NCI-H526 treated with DMSO at 0.1 percent for 48 hours (cell line): ENCODE data around the gene UXS1.

Experiments
- DNase-seq: peaks from one replicate; lab custom pipeline; 2025; lab: John Stamatoyannopoulos, UW

UXS1 gene

GRCh38 chr2:106130251-106130998 is 63.7 kb downstream of the UXS1 start:
- DNase-seq: peak; percentile 34

GRCh38 chr2:106129592-106129991 is 64.5 kb downstream of the UXS1 start:
- DNase-seq: no peak

GRCh38 chr2:106129150-106129549 is 65.0 kb downstream of the UXS1 start:
- DNase-seq: no peak

GRCh38 chr2:106127776-106128268 is 66.3 kb downstream of the UXS1 start:
- DNase-seq: no peak

- no peak for DNase-seq
Measured at GRCh38 chr2:106127282-106127771, 66.8 kb downstream of the UXS1 start.

DNA sequence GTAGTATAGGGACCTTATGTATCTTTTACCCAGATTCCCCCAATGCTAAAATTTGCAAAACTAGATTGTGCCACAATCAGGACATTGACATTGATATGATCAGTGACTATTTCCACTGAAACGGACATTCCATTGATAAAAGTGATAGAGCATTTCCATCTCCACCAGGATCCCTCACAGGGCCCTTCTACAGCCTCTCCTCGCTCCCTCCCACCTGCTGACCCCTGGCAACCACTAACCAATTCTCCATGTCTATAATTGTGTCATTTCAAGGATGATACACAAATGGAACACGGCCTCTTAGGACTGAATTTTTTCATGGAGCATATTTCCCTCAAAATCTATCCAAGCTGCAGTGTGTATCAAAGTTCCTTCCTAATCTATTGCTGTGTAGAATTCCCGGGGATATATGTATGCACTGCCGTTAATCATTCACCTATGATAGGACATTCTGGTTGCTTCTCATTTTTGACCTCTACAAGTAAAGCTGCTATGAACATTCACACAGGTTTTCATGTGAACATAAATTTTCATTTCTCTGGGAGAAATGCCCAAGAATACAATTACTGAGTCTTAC is 67.3 kb downstream of the UXS1 start:
- DNase-seq: no peak

- no peak for DNase-seq
Measured at GRCh38 chr2:106126295-106126694, 67.8 kb downstream of the UXS1 start.

- DNase-seq: no peak
Measured at GRCh38 chr2:106124905-106125549, 69.1 kb downstream of the UXS1 start.

- DNase-seq: no peak
Measured at GRCh38 chr2:106124106-106124756, 69.9 kb downstream of the UXS1 start.

DNA sequence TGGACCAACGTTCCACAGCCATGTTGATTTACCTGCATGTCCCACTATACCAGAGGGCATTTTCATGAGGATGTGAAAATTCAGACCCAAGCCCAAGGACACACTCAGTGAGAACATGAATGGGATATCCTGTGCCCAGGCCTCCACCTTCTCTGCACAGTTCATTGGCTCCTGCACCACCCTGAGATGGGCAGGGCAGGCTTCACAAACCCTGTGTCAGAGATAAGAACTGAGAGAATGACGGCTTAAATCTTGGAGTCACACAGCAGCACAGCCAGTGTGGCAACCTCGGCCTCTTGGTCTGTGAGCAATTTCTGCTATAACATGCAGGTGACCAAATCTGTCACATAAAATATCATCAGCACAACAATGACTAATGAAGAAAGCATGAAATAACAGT is 71.9 kb downstream of the UXS1 start:
- no peak for DNase-seq

- DNase-seq: no peak
Measured at GRCh38 chr2:106120432-106120831, 73.7 kb downstream of the UXS1 start.

GRCh38 chr2:106119074-106119473 is 75.0 kb downstream of the UXS1 start:
- no peak for DNase-seq

GRCh38 chr2:106117882-106118684 is 76.0 kb downstream of the UXS1 start:
- no peak for DNase-seq

DNA sequence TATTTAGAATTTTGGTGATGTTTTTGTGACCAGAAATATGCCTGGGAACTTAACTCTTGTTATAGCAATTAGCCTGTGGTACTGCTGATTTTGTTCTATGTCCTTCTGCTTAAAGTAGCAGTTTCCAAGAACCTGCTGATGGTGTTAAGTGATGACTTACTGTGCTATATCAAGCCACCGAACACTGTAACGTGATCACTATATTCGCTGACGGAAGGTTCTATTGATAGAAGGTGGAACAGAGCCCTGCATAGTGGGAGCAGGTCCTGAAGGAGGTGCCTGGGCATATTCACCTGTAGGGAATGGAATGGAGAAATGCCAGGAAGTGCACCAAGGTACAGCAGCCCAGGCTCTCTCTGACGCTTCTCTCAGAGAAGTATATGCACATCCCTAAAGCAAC is 76.8 kb downstream of the UXS1 start:
- no peak for DNase-seq

DNA sequence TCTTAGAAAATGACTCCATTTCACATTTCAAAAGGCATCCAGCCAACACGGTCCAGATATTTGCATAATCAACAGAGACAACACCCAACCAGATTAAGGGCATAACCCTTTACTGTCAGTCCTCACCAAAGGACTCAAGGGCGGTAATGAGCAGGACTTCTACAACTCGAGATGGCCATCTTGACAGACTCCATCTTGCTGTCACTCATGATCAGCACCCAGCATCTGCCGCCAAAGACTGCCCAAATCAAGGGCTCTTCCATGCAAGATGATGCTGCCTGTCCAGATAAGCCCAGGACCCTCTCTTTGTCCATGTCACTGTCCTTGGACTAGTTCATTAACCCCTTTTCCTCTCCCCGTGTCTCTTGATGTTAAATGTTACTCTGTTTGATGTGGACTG is 77.9 kb downstream of the UXS1 start:
- no peak for DNase-seq

GRCh38 chr2:106115665-106116064 is 78.4 kb downstream of the UXS1 start:
- no peak for DNase-seq

DNA sequence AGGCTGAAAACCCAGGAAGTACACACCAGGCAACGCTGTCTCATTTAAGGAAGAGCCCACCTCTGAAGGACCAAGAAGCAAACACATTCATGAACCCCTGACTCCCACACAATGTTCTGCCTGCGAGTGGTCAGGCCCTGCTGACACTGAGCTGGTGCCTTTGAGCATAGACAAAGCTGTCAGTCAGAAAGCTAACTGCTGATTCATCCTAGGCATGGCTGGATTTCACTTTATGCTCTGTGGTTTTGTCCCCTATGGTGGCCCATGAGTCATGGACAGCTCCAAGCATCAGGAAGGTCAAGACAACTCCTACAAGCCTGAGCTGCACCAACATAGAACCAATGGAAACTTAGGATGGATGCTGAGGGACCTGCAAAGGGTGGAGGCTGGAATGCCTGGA is 78.9 kb downstream of the UXS1 start:
- DNase-seq: no peak

DNA sequence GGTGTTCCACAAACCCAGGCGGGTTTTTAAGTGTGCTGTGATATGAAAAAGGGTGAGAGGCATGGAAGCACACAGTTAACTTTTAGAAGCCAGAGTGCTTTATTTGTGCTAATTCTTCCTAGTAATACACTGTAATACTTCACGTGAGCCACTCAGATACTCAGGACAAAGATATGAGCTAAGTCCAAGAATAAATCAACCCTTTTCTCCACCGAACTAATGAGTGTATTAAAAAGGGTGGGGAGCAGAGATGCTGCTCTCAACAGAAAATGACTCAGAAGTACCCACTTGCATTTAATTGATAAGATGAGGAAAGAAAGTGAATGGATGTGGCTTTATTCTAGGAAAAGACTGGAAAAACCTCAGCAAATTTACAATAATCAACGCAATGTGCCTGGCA is 79.9 kb downstream of the UXS1 start:
- no peak for DNase-seq

GRCh38 chr2:106113361-106113966 is 80.6 kb downstream of the UXS1 start:
- DNase-seq: peak; percentile 48

GRCh38 chr2:106111882-106112571 is 82.1 kb downstream of the UXS1 start:
- DNase-seq: no peak
